B cell (primary cell): Measurements from ENCODE around the gene AGBL4. TPM values are rescaled to one million over a fixed set of nuclear protein-coding genes. Genes with fewer than 3 reads are reported as not detected.

Experiments used
- ATAC-seq: fragments of 200-7000 bp; cut with Tn5 transposase; one replicate; pipeline ENCODE4 v1.10.0; 2021; ENCODE audit warnings: low read depth, mild to moderate bottlenecking, moderate number of reproducible peaks, moderate library complexity
- CTCF ChIA-PET: fragments of 350-600 bp; sonication (Branson Sonifier 250); formaldehyde crosslinking; loops from one replicate; lab custom pipeline; 2021; ENCODE audit warnings: antibody characterized with exemption, inconsistent platforms; lab: Charles Lee
- POLR2A ChIA-PET: fragments of 350-600 bp; sonication (Branson Sonifier 250); formaldehyde crosslinking; loops from one replicate; lab custom pipeline; 2021; ENCODE audit warnings: antibody characterized with exemption; lab: Charles Lee
- DNase-seq: peaks from one replicate; pipeline ENCODE4 v3.0.0; 2013
- H2AFZ ChIP-seq: 2 replicates; pipeline ENCODE4 v1.6.1; 2012; ENCODE audit warnings: mild to moderate bottlenecking, low read depth, low read length; ENCODE audit not compliant: insufficient read depth, poor library complexity, severe bottlenecking
- H3K27ac ChIP-seq, 2 donors: 1 replicate in 1 of 2; 2 replicates in 1 of 2; pipeline ENCODE4 v1.5.1; 2012 to 2013; ENCODE audit warnings: low read length in 2 of 2, mild to moderate bottlenecking in 2 of 2, moderate library complexity in 1 of 2
- H3K27me3 ChIP-seq, 4 experiments: fragments of 200-600 bp in 1 of 4; sonication (generic) in 1 of 4; replicated peaks in 1 of 4; 1 replicate in 2 of 4; 2 replicates in 2 of 4; pipeline versions ENCODE4 v1.6.1 to v1.7.0; 2013 to 2016; ENCODE audit warnings: low read length in 3 of 4, mild to moderate bottlenecking in 2 of 4, mixed read lengths in 1 of 4, moderate library complexity in 1 of 4; ENCODE audit not compliant: insufficient read depth in 4 of 4, control insufficient read depth in 3 of 4; ENCODE audit errors: control extremely low read depth in 1 of 4
- H3K36me3 ChIP-seq, 2 experiments: replicated peaks in 1 of 2; 1 replicate in 1 of 2; 2 replicates in 1 of 2; pipeline versions ENCODE4 v1.6.1 to v1.7.1; 2013; ENCODE audit warnings: low read length in 1 of 2; ENCODE audit not compliant: insufficient read depth in 2 of 2, control insufficient read depth in 1 of 2; ENCODE audit errors: control extremely low read depth in 1 of 2, extremely low read depth in 1 of 2
- H3K4me1 ChIP-seq, 2 donors: fragments of 200-600 bp in 1 of 2; sonication (generic) in 1 of 2; 1 replicate in 1 of 2; 2 replicates in 1 of 2; pipeline versions ENCODE4 v1.5.1 to v1.6.1; 2013 to 2017; ENCODE audit warnings: low read length in 2 of 2; ENCODE audit not compliant: control insufficient read depth in 2 of 2, insufficient read depth in 2 of 2
- H3K4me2 ChIP-seq: replicated peaks from 2 replicates; pipeline ENCODE3; 2012; ENCODE audit warnings: mild to moderate bottlenecking, low read depth, low read length; ENCODE audit not compliant: poor library complexity, severe bottlenecking
- H3K4me3 ChIP-seq, 5 experiments: fragments of 200-600 bp in 1 of 5; sonication (generic) in 1 of 5; 1 replicate in 3 of 5; 2 replicates in 2 of 5; pipeline versions ENCODE4 v1.5.1 to v1.7.0; 2011 to 2016; ENCODE audit warnings: low read length in 4 of 5, mild to moderate bottlenecking in 4 of 5, low read depth in 2 of 5, control low read depth in 1 of 5, moderate library complexity in 1 of 5; ENCODE audit not compliant: insufficient read depth in 1 of 5; ENCODE audit errors: control extremely low read depth in 1 of 5, extremely low read depth in 1 of 5
- H3K79me2 ChIP-seq: fragments of 200-600 bp; sonication (generic); one replicate; pipeline ENCODE4 v1.6.0; 2016; ENCODE audit warnings: low read length; ENCODE audit not compliant: control insufficient read depth, insufficient read depth
- H3K9ac ChIP-seq: fragments of 200-600 bp; sonication (generic); 2 replicates; pipeline ENCODE4 v1.6.1; 2017; ENCODE audit warnings: mild to moderate bottlenecking, low read length, moderate library complexity
- H3K9me3 ChIP-seq, 3 donors: one replicate each; pipeline versions ENCODE4 v1.6.1 to v1.7.1; 2013; ENCODE audit warnings: low read length in 2 of 3; ENCODE audit not compliant: control insufficient read depth in 2 of 3, insufficient read depth in 1 of 3; ENCODE audit errors: control extremely low read depth in 1 of 3
- H4K20me1 ChIP-seq: 2 replicates; pipeline ENCODE4 v1.6.0; 2012; ENCODE audit warnings: mild to moderate bottlenecking, low read length; ENCODE audit not compliant: insufficient read depth, control insufficient read depth, poor library complexity, severe bottlenecking
- H3K27ac Mint-ChIP-seq: one replicate; pipeline ENCODE4 v1.8.0; 2021; ENCODE audit warnings: mixed read lengths
- H3K27me3 Mint-ChIP-seq: one replicate; pipeline ENCODE4 v1.8.0; 2021; ENCODE audit warnings: mixed read lengths
- H3K4me1 Mint-ChIP-seq: one replicate; pipeline ENCODE4 v1.8.0; 2021; ENCODE audit warnings: mixed read lengths
- H3K4me3 Mint-ChIP-seq: one replicate; pipeline ENCODE4 v1.8.0; 2021; ENCODE audit warnings: mixed read lengths
- H3K9me3 Mint-ChIP-seq: one replicate; pipeline ENCODE4 v1.8.0; 2022; ENCODE audit warnings: mixed read lengths; ENCODE audit not compliant: insufficient read depth
- EZH2 ChIP-seq: IDR thresholded peaks from 2 replicates; pipeline ENCODE4 v1.6.1; 2012; ENCODE audit warnings: borderline replicate concordance, low read depth, mild to moderate bottlenecking, moderate library complexity, low read length; ENCODE audit not compliant: insufficient read depth, poor library complexity, severe bottlenecking
- WGBS: methylation state at CpG from one replicate; pipeline ENCODE4 v1.1.5; 2013; ENCODE audit warnings: missing lambda C conversion rate; ENCODE audit not compliant: insufficient coverage; 5-methylcytosine and 5-hydroxymethylcytosine counted together
- intact Hi-C: fragments of 100-400 bp; cut with micrococcal nuclease; formaldehyde crosslinking; loops from one replicate; pipeline ENCODE4 v1.10.0; 2022
- polyA plus RNA-seq: library from polyadenylated mRNA; depleted of rRNA; stranded (reverse); fragments of >200 nt; gene quantifications from 2 replicates; pipeline ENCODE4 v1.2.3, GENCODE V29; 2012
- total RNA-seq, 2 donors: library from RNA; stranded (reverse); fragments of 120-200 nt in 1 of 2; gene quantifications; 1 replicate in 1 of 2; 2 replicates in 1 of 2; pipeline versions ENCODE4 v1.2.3 to v1.2.4, GENCODE V29; 2013 to 2022
- TF ChIP-seq, protein P1 (sequence below): fragments of 200-600 bp; IDR thresholded peaks from one replicate; pipeline ENCODE4 v1.8.0; 2022; ENCODE audit warnings: antibody characterized with exemption, mild to moderate bottlenecking

AGBL4 gene
- total and polyA plus RNA-seq, 2 donors (not counting 1 experiment from before 2014, with no cell fraction given) = 0.07 to 0.12 TPM

DNA sequence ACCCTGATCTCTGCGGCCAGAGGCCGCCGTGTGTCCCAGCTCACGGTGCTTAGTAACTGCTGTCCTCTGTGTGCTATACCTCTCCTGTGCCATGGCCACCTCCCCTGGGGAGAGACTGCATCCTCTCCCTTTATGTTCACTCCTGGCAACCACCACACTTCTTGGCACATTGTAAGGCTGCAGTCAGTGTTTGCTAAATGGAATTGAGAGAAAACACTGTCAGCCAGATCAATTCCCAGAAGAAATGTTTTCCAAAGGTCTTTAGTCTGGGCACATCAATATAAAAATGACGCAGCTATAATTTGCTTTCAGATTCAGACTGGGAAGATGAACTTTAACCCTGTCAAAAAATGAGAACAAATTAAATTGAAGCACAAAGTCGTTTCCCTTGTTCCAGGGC is 1343.9 kb downstream of the AGBL4 start:
- H3K27ac ChIP-seq = no peak overlapping the region
- Mint-ChIP-seq H3K27me3 (peaks cover 10% of the 10 kb centered on the region), H3K27ac (no peak overlapping the region), H3K9me3 (no peaks in the 10 kb centered on the region), H3K4me1 (peaks cover 7% of the 10 kb centered on the region), H3K4me3 (no peak overlapping the region)
- ChIA-PET POLR2A (no interaction called here), CTCF (interaction anchor here (0.5 to 8.9 kb wide), 2 partner anchors 139 to 156 kb away, joined by 3 to 228 read pairs; no protein-coding TSS in a partner anchor)
- 95% methylated on average over 6 of the region's 6 CpGs for WGBS
- no peaks in the 10 kb centered on the region for H3K9me3 ChIP-seq
- intact Hi-C loops = loop anchor here (10.0 kb wide), 1 partner anchor 1665 kb away; no protein-coding TSS in a partner anchor
- H3K9ac ChIP-seq = no peak overlapping the region
- no peak for ATAC-seq
- no peak overlapping the region for H3K4me3 ChIP-seq
- no peak for DNase-seq
- H3K4me1 ChIP-seq = peaks cover 0 to 8% of the 10 kb centered on the region in 2 donors
- H3K27me3 ChIP-seq = peaks cover 0 to 2% (median 0%) of the 10 kb centered on the region in 4 experiments
- TF ChIP-seq EZH2 = no peak
- TF ChIP-seq, protein P1, sequence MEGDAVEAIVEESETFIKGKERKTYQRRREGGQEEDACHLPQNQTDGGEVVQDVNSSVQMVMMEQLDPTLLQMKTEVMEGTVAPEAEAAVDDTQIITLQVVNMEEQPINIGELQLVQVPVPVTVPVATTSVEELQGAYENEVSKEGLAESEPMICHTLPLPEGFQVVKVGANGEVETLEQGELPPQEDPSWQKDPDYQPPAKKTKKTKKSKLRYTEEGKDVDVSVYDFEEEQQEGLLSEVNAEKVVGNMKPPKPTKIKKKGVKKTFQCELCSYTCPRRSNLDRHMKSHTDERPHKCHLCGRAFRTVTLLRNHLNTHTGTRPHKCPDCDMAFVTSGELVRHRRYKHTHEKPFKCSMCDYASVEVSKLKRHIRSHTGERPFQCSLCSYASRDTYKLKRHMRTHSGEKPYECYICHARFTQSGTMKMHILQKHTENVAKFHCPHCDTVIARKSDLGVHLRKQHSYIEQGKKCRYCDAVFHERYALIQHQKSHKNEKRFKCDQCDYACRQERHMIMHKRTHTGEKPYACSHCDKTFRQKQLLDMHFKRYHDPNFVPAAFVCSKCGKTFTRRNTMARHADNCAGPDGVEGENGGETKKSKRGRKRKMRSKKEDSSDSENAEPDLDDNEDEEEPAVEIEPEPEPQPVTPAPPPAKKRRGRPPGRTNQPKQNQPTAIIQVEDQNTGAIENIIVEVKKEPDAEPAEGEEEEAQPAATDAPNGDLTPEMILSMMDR = no peak
- no peaks in the 10 kb centered on the region for H4K20me1 ChIP-seq
- no peaks in the 10 kb centered on the region for H3K36me3 ChIP-seq
- H2AFZ ChIP-seq = no peak overlapping the region
- no peak overlapping the region for H3K4me2 ChIP-seq
- no peaks in the 10 kb centered on the region for H3K79me2 ChIP-seq

DNA sequence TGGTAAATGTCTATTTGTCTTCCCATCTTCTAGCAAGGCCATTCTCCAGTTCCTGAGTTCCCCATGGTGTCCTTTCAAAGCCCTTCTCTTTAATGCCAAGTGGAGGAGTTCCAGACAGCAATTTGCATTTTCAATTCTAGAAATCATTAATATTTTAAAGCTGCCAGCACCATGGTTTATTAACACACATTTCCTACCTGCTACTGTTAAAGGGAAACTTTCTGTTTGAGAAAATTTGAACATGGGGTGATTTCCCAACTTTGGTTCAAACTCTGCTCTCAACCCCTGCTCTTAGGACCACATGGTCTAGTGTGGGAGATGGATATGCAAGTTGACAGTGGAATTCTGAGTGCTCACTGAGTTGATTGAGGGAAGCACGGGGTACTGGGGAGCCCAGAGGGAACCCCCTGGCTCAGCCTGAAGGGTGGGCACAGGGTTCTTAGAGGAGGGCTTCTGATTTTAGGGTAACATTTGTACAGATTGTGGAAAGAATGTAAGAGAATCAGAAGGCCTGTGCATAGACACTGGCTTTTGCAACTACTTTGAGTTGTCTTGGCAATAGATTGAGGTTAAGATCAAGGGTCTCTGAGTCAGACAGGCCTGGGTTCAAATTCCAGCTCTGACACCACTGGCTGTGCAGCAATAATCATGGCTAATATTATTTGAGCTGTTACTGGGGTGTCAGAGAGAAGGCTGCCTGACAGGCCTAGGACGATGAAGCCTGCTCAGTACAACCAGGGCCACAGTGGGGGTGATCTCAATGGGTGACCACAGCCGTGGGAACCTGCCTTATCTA is 1344.8 kb downstream of the AGBL4 start:
- Mint-ChIP-seq H3K4me3 (no peak overlapping the region), H3K27ac (no peak overlapping the region), H3K9me3 (no peaks in the 10 kb centered on the region), H3K27me3 (peaks cover 19% of the 10 kb centered on the region), H3K4me1 (peaks cover 7% of the 10 kb centered on the region)
- H4K20me1 ChIP-seq = no peaks in the 10 kb centered on the region
- peaks cover 0 to 8% of the 10 kb centered on the region in 2 donors for H3K4me1 ChIP-seq
- H3K27me3 ChIP-seq = peaks cover 0 to 2% (median 0%) of the 10 kb centered on the region in 4 experiments
- H3K4me3 ChIP-seq = no peak overlapping the region
- no peak for DNase-seq
- no peaks in the 10 kb centered on the region for H3K79me2 ChIP-seq
- H2AFZ ChIP-seq = no peak overlapping the region
- TF ChIP-seq, protein P1 = no peak
- TF ChIP-seq EZH2 = no peak
- CTCF ChIA-PET = interaction anchor here (1.7 to 8.9 kb wide), 9 partner anchors 15 to 210 kb away, joined by 5 to 228 read pairs (median 8); no protein-coding TSS in a partner anchor
- POLR2A ChIA-PET = no interaction called here
- 67% methylated on average over 1 of the region's 3 CpGs for WGBS
- H3K9ac ChIP-seq = no peak overlapping the region
- intact Hi-C loops = loop anchor here (10.0 kb wide), 1 partner anchor 1666 kb away; no protein-coding TSS in a partner anchor
- ATAC-seq = no peak
- H3K9me3 ChIP-seq = no peaks in the 10 kb centered on the region
- H3K4me2 ChIP-seq = no peak overlapping the region
- no peak overlapping the region for H3K27ac ChIP-seq
- no peaks in the 10 kb centered on the region for H3K36me3 ChIP-seq
